ENCODE results near the gene BZW1. TPM values are rescaled to one million over a fixed set of nuclear protein-coding genes. Genes with fewer than 3 reads are reported as not detected.
A peak's percentile ranks its signal among the peaks of the same experiment; 100 is the strongest.

The BZW1 gene
- polyA plus RNA-seq, 1 donor (not counting 4 experiments of a cell fraction or from before 2014, with no cell fraction given), result 402 TPM

DNA sequence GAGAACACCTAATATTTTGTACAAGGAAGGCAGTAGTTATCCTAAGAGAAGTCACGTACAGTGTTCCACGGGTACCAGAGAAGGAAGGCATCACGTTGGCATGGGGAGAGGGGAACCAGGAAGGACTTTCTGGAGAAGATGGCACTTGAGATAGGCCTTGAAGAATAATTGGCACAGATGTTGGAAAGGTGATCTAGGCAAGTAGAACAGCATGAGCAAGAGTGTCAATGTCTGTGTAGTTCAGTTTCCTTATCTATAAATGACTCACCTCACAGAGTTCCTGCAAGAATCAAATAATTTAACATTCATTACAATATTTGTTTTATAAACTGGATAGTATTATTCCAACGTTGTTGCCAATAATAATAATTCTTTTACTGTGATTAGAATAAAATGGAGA, 48.3 kb upstream of the BZW1 start:
- Histone ChIP-seq H3K9me1 (ENCODE audit: control insufficient read depth, extremely low read depth, insufficient read depth, low read length) (no peaks in the 10 kb centered on the region), H3K9me3 (ENCODE audit: control insufficient read depth, low read depth, low read length) (no peaks in the 10 kb centered on the region), H3K4me2 (ENCODE audit: control insufficient read depth, extremely low read depth, insufficient read depth, low read depth, low read length) (no peak overlapping the region), H4K20me1 (ENCODE audit: control insufficient read depth, extremely low read depth, insufficient read depth, low read length) (no peaks in the 10 kb centered on the region), H3K27me3 (ENCODE audit: control insufficient read depth, extremely low read depth, insufficient read depth, low read length) (no peaks in the 10 kb centered on the region), H3K79me2 (ENCODE audit: control insufficient read depth, insufficient read depth, low read length) (no peaks in the 10 kb centered on the region), H3K4me3 (ENCODE audit: control insufficient read depth in 2 of 3, extremely low read depth in 1 of 3, insufficient read depth in 2 of 3, low read depth in 1 of 3, low read length in 3 of 3) (no peak overlapping the region), H3K27ac (ENCODE audit: control insufficient read depth, insufficient read depth, low read length) (no peak overlapping the region), H3K9ac (ENCODE audit: control insufficient read depth, extremely low read depth, insufficient read depth, low read length) (no peak overlapping the region), H2AFZ (ENCODE audit: control insufficient read depth, low read length) (peak overlapping the region; percentile 17), H3K4me1 (ENCODE audit: control insufficient read depth, extremely low read depth, insufficient read depth, low read length) (peaks cover 56% of the 10 kb centered on the region), H3K36me3 (ENCODE audit: control insufficient read depth in 2 of 2, extremely low read depth in 1 of 2, insufficient read depth in 2 of 2, low read length in 2 of 2) (no peaks in the 10 kb centered on the region)
- dilution Hi-C loops (cut with MboI; ENCODE audit: extremely low pct_ligation_motif_present, low sequenced_read_pairs), result no loop called here
- no peak for FAIRE-seq
- no peak for DNase-seq (ENCODE audit: low read depth, low spot score)
- TF ChIP-seq, protein P1, sequence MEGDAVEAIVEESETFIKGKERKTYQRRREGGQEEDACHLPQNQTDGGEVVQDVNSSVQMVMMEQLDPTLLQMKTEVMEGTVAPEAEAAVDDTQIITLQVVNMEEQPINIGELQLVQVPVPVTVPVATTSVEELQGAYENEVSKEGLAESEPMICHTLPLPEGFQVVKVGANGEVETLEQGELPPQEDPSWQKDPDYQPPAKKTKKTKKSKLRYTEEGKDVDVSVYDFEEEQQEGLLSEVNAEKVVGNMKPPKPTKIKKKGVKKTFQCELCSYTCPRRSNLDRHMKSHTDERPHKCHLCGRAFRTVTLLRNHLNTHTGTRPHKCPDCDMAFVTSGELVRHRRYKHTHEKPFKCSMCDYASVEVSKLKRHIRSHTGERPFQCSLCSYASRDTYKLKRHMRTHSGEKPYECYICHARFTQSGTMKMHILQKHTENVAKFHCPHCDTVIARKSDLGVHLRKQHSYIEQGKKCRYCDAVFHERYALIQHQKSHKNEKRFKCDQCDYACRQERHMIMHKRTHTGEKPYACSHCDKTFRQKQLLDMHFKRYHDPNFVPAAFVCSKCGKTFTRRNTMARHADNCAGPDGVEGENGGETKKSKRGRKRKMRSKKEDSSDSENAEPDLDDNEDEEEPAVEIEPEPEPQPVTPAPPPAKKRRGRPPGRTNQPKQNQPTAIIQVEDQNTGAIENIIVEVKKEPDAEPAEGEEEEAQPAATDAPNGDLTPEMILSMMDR (optimal IDR thresholded peaks at IDR 0.05 in 1 of 3, IDR thresholded peaks at IDR 0.05 in 1 of 3, conservative IDR thresholded peaks at IDR 0.05 in 1 of 3; ENCODE audit: extremely low read depth in 1 of 3, insufficient read depth in 2 of 3, low read length in 3 of 3), result no peak
- TF ChIP-seq EZH2 (IDR thresholded peaks at IDR 0.05; ENCODE audit: low read length), result no peak

DNA sequence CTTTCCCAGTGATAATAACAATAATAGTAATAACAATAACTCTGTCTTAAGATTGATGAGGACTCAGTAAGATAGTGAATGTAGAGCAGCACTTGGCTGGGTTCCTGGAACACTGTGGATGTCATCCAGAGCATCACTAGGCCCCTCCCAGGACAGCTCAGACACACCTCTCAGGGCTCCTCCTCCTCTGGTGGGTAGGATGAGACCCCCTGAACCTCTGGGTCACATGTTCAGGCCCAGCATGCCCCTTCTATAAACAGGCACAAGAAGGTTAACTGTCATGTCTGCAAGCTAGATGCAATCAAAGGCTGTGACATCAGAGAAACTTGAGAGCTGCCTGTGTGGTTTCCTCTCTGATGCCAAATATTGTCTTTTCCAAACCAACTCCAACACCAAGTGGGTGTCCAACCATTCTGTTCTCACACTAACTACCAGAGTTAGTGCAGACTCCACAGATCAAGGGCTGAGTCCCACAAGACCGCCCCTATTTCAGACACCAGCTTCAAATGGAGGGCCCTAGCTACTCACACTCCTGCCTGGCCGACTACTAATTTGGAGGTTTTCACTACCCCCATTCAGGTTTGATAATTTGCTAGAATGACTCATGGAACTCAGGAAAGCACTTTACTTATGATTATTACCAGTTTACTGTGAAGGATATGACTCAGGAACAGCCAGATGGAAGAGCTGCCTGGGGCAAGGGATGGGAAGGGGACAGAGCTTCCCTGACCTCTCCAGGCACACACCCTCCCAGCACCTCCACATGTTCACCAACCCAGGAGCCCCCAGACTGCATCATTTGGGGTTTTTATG, 46.4 kb upstream of the BZW1 start:
- peak; percentile 73 for DNase-seq (ENCODE audit: low read depth, low spot score)
- Histone ChIP-seq H3K4me1 (ENCODE audit: control insufficient read depth, extremely low read depth, insufficient read depth, low read length) (peaks cover 56% of the 10 kb centered on the region), H3K36me3 (ENCODE audit: control insufficient read depth in 2 of 2, extremely low read depth in 1 of 2, insufficient read depth in 2 of 2, low read length in 2 of 2) (no peaks in the 10 kb centered on the region), H3K4me3 (ENCODE audit: control insufficient read depth in 2 of 3, extremely low read depth in 1 of 3, insufficient read depth in 2 of 3, low read depth in 1 of 3, low read length in 3 of 3) (peak overlapping the region in 2 of 3 experiments; percentile 48 to 49), H2AFZ (ENCODE audit: control insufficient read depth, low read length) (peak overlapping the region; percentile 90), H3K27ac (ENCODE audit: control insufficient read depth, insufficient read depth, low read length) (peak overlapping the region; percentile 88), H3K9ac (ENCODE audit: control insufficient read depth, extremely low read depth, insufficient read depth, low read length) (peak overlapping the region; percentile 52), H4K20me1 (ENCODE audit: control insufficient read depth, extremely low read depth, insufficient read depth, low read length) (no peaks in the 10 kb centered on the region), H3K9me3 (ENCODE audit: control insufficient read depth, low read depth, low read length) (no peaks in the 10 kb centered on the region), H3K4me2 (ENCODE audit: control insufficient read depth, extremely low read depth, insufficient read depth, low read depth, low read length) (peak overlapping the region; percentile 90), H3K79me2 (ENCODE audit: control insufficient read depth, insufficient read depth, low read length) (no peaks in the 10 kb centered on the region), H3K9me1 (ENCODE audit: control insufficient read depth, extremely low read depth, insufficient read depth, low read length) (no peaks in the 10 kb centered on the region), H3K27me3 (ENCODE audit: control insufficient read depth, extremely low read depth, insufficient read depth, low read length) (no peaks in the 10 kb centered on the region)
- peak; percentile 48 for FAIRE-seq
- TF ChIP-seq EZH2 (IDR thresholded peaks at IDR 0.05; ENCODE audit: low read length), result no peak
- TF ChIP-seq, protein P1 (optimal IDR thresholded peaks at IDR 0.05 in 1 of 3, IDR thresholded peaks at IDR 0.05 in 1 of 3, conservative IDR thresholded peaks at IDR 0.05 in 1 of 3; ENCODE audit: extremely low read depth in 1 of 3, insufficient read depth in 2 of 3, low read length in 3 of 3), result no peak
- dilution Hi-C loops (cut with MboI; ENCODE audit: extremely low pct_ligation_motif_present, low sequenced_read_pairs), result no loop called here
